Spleen (tissue), 11 donors: ENCODE measurements around the gene C3orf52. TPM values are rescaled to one million over a fixed set of nuclear protein-coding genes. Genes with fewer than 3 reads are reported as not detected.

ENCODE experiments used
- DNase-seq: peaks from one replicate; pipeline ENCODE4 v3.0.0-alpha.2; 2020
- H3K27ac ChIP-seq, 8 donors: fragments of 200-600 bp; sonication (generic) in 7 of 8; 1 replicate in 4 of 8; 2 replicates in 4 of 8; pipeline versions ENCODE4 v1.5.0 to v1.8.0; 2016 to 2021; ENCODE audit warnings: inconsistent platforms in 4 of 8, mild to moderate bottlenecking in 4 of 8, moderate library complexity in 1 of 8
- H3K27me3 ChIP-seq, 7 donors: fragments of 200-600 bp; sonication (generic) in 6 of 7; replicated peaks in 1 of 7; 1 replicate in 4 of 7; 2 replicates in 3 of 7; pipeline versions ENCODE4 v1.5.0 to v1.8.0; 2016 to 2021; ENCODE audit warnings: inconsistent platforms in 3 of 7, mild to moderate bottlenecking in 1 of 7
- H3K36me3 ChIP-seq, 6 donors: fragments of 200-600 bp; sonication (generic) in 5 of 6; 1 replicate in 4 of 6; 2 replicates in 2 of 6; pipeline versions ENCODE4 v1.5.0 to v1.8.0; 2016 to 2021; ENCODE audit warnings: inconsistent platforms in 2 of 6
- H3K4me1 ChIP-seq, 6 donors: fragments of 200-600 bp; sonication (generic) in 5 of 6; 1 replicate in 3 of 6; 2 replicates in 3 of 6; pipeline versions ENCODE4 v1.5.0 to v1.8.0; 2016 to 2021; ENCODE audit warnings: inconsistent platforms in 3 of 6
- H3K4me3 ChIP-seq, 8 donors: fragments of 200-600 bp; sonication (generic) in 7 of 8; 1 replicate in 4 of 8; 2 replicates in 4 of 8; pipeline versions ENCODE4 v1.5.0 to v1.8.0; 2016 to 2021; ENCODE audit warnings: inconsistent platforms in 4 of 8, mild to moderate bottlenecking in 4 of 8, moderate library complexity in 2 of 8
- H3K9me3 ChIP-seq, 8 donors: fragments of 200-600 bp; sonication (generic) in 7 of 8; 1 replicate in 4 of 8; 2 replicates in 4 of 8; pipeline versions ENCODE4 v1.5.0 to v1.8.0; 2016 to 2021; ENCODE audit warnings: inconsistent platforms in 4 of 8
- POLR2A ChIP-seq, 3 donors: fragments of 450-650 bp; IDR thresholded peaks; one replicate each; pipeline ENCODE4 v1.5.1; 2017; ENCODE audit warnings: antibody characterized with exemption in 3 of 3, mild to moderate bottlenecking in 1 of 3
- POLR2AphosphoS5 ChIP-seq, 3 donors: sonication (generic); formaldehyde crosslinking; IDR thresholded peaks; one replicate each; pipeline ENCODE4 v1.5.1; 2017; ENCODE audit warnings: antibody characterized with exemption in 3 of 3
- WGBS, 5 donors: extraction: QIAGEN DNeasy Blood & Tissue Kit in 3 of 5; methylation state at CpG; one replicate each; pipeline versions ENCODE4 v1.1.5 to v1.1.7; 2013 to 2018; 5-methylcytosine and 5-hydroxymethylcytosine counted together
- intact Hi-C: fragments of 100-400 bp; cut with DNase I; formaldehyde crosslinking; loops from one replicate; pipeline ENCODE4 v1.15.0; 2023; ENCODE audit warnings: low total_unique reads
- polyA plus RNA-seq, 3 donors: library from polyadenylated mRNA; stranded (reverse); fragments of 200-250 nt; gene quantifications; one replicate each; pipeline ENCODE4 v1.2.1, GENCODE V29; 2013
- total RNA-seq, 7 donors: library from RNA; depleted of rRNA in 3 of 7; stranded (reverse); fragments of >200 nt in 3 of 7; fragmentation: NEBNext Ultra II Directional in 4 of 7; extraction: Animal tissue kit (Norgen Biotek cat#: 25700) in 4 of 7; gene quantifications; one replicate each; pipeline versions ENCODE4 v1.1.0 to v1.2.1, GENCODE V29; 2016 to 2021
- TF ChIP-seq, protein P1 (sequence below), 11 experiments: fragments of 200-600 bp in 7 of 11; fragments of 450-650 bp in 4 of 11; sonication (generic) in 4 of 11; IDR thresholded peaks in 8 of 11; conservative IDR thresholded peaks in 3 of 11; 1 replicate in 7 of 11; 2 replicates in 4 of 11; pipeline versions ENCODE4 v1.4.0 to v1.8.0; 2016 to 2021; ENCODE audit warnings: antibody characterized with exemption in 11 of 11, inconsistent platforms in 4 of 11, mild to moderate bottlenecking in 1 of 11
- donor health status: healthy with polysubstance abuse.
- donor health status: DM: no; HTN: no; CAD: no; lungs with moderate emphysema.
- donor health status: DM: no; HTN: no; CAD: no.
- donor health status: Bipolar disorder and iron deficiency.
- donor health status: healthy.
- donor health status: DM: no; HTN: no; CAD: no.
- donor health status: DM: yes; HTN: yes; CAD: no.

C3orf52 gene
- total and polyA plus RNA-seq, 10 donors: 0.26 to 3.9 (median 0.99) TPM

DNA sequence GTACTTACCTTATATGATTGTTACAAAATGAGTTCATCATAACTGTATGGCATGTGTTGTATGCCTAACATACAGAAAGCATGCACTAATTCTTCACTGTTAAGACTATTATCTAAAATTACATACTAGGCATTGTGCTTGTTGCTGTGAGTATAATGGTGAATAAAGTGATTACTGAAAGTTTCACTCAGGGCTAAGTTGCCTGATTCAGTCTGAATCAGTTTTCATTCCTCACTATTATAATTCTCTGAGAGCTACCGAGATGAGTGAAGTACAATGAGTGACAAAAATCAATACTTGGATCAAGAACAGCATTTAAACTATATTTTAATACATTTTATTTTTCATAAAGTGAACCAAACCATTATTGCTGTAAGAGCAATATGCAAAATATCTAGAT lies 54.4 kb downstream of the C3orf52 start:
- Histone ChIP-seq H3K27ac (no peak overlapping the region), H3K9me3 (peaks cover 0 to 20% (median 8%) of the 10 kb centered on the region in 8 donors), H3K4me3 (no peak overlapping the region), H3K27me3 (no peaks in the 10 kb centered on the region), H3K4me1 (peaks cover 0 to 28% (median 12%) of the 10 kb centered on the region in 6 donors), H3K36me3 (no peaks in the 10 kb centered on the region)
- 80 to 90% (median 85%) methylated on average over 1 of the region's 1 CpG for WGBS, 5 donors
- no peak for TF ChIP-seq POLR2A (IDR thresholded peaks at IDR 0.05)
- no peak for TF ChIP-seq POLR2AphosphoS5 (IDR thresholded peaks at IDR 0.05)
- TF ChIP-seq, protein P1, sequence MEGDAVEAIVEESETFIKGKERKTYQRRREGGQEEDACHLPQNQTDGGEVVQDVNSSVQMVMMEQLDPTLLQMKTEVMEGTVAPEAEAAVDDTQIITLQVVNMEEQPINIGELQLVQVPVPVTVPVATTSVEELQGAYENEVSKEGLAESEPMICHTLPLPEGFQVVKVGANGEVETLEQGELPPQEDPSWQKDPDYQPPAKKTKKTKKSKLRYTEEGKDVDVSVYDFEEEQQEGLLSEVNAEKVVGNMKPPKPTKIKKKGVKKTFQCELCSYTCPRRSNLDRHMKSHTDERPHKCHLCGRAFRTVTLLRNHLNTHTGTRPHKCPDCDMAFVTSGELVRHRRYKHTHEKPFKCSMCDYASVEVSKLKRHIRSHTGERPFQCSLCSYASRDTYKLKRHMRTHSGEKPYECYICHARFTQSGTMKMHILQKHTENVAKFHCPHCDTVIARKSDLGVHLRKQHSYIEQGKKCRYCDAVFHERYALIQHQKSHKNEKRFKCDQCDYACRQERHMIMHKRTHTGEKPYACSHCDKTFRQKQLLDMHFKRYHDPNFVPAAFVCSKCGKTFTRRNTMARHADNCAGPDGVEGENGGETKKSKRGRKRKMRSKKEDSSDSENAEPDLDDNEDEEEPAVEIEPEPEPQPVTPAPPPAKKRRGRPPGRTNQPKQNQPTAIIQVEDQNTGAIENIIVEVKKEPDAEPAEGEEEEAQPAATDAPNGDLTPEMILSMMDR (IDR thresholded peaks at IDR 0.05 in 8 of 11, conservative IDR thresholded peaks at IDR 0.05 in 3 of 11): no peak
- intact Hi-C loops: no loop called here
- DNase-seq: no peak

- H3K4me1 ChIP-seq: peaks cover 0 to 21% (median 12%) of the 10 kb centered on the region in 6 donors
- H3K27ac ChIP-seq: no peak overlapping the region
- H3K4me3 ChIP-seq: no peak overlapping the region
- no peaks in the 10 kb centered on the region for H3K36me3 ChIP-seq
- DNase-seq: no peak
- 80 to 92% (median 85%) methylated on average over 2 of the region's 2 CpGs for WGBS, 5 donors
- peaks cover 0 to 20% (median 10%) of the 10 kb centered on the region in 8 donors for H3K9me3 ChIP-seq
- TF ChIP-seq POLR2AphosphoS5 (IDR thresholded peaks at IDR 0.05): no peak
- TF ChIP-seq, protein P1 (IDR thresholded peaks at IDR 0.05 in 8 of 11, conservative IDR thresholded peaks at IDR 0.05 in 3 of 11): no peak
- TF ChIP-seq POLR2A (IDR thresholded peaks at IDR 0.05): no peak
- intact Hi-C loops: no loop called here
- no peaks in the 10 kb centered on the region for H3K27me3 ChIP-seq
These were observed 55.1 kb downstream of the C3orf52 start for GRCh38 chr3:112141293-112141692.

- no peak for DNase-seq
- TF ChIP-seq POLR2AphosphoS5 (IDR thresholded peaks at IDR 0.05) (no peak), POLR2A (IDR thresholded peaks at IDR 0.05) (no peak)
- TF ChIP-seq, protein P1 (IDR thresholded peaks at IDR 0.05 in 8 of 11, conservative IDR thresholded peaks at IDR 0.05 in 3 of 11): no peak
- no peak overlapping the region for H3K27ac ChIP-seq
- WGBS, 5 donors: 64 to 77% (median 74%) methylated on average over 1 of the region's 1 CpG
- H3K36me3 ChIP-seq: no peaks in the 10 kb centered on the region
- intact Hi-C loops: no loop called here
- no peak overlapping the region for H3K4me3 ChIP-seq
- H3K9me3 ChIP-seq: peaks cover 0 to 35% (median 25%) of the 10 kb centered on the region in 8 donors
- H3K27me3 ChIP-seq: no peaks in the 10 kb centered on the region
- peaks cover 0 to 2% (median 0%) of the 10 kb centered on the region in 6 donors for H3K4me1 ChIP-seq
These were observed 57.1 kb downstream of the C3orf52 start for GRCh38 chr3:112143251-112143650.

DNA sequence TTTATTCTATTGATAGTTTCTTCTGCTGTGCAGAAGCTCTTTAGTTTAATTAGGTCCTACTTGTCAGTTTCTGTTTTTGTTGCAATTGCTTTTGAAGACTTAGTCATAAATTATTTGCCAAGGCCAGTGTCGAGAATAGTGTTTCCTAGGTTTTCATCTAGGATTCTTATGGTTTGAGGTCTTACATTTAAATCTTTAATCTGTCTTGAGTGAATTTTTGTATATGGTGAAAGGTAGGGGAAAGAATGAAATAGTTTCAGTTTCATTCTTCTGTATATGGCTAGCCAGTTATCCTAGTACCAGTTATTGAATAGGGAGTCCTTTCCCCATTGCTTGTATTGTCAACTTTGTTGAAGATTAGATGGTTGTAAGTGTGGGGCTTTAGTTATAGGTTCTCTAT lies 57.5 kb downstream of the C3orf52 start:
- Histone ChIP-seq H3K4me1 (no peaks in the 10 kb centered on the region), H3K9me3 (peaks cover 0 to 39% (median 30%) of the 10 kb centered on the region in 8 donors), H3K27ac (no peak overlapping the region), H3K4me3 (no peak overlapping the region), H3K27me3 (no peaks in the 10 kb centered on the region), H3K36me3 (no peaks in the 10 kb centered on the region)
- TF ChIP-seq, protein P1 (IDR thresholded peaks at IDR 0.05 in 8 of 11, conservative IDR thresholded peaks at IDR 0.05 in 3 of 11): no peak
- no peak for TF ChIP-seq POLR2AphosphoS5 (IDR thresholded peaks at IDR 0.05)
- TF ChIP-seq POLR2A (IDR thresholded peaks at IDR 0.05): no peak
- DNase-seq: no peak
- WGBS, 5 donors: 53 to 70% (median 56%) methylated on average over 1 of the region's 1 CpG
- intact Hi-C loops: no loop called here
